AG04450 (cell line): ENCODE data around the gene ANKS1B. TPM values are rescaled to one million over a fixed set of nuclear protein-coding genes. Genes with fewer than 3 reads are reported as not detected.
A peak's percentile ranks its signal among the peaks of the same experiment; 100 is the strongest.

Experiments
- CTCF ChIA-PET: fragments of 300-600, 350-600 bp; formaldehyde crosslinking; extraction: SDS; loops from one replicate; lab custom pipeline; 2022; ENCODE audit warnings: antibody characterized with exemption, inconsistent platforms; lab: Charles Lee
- POLR2A ChIA-PET: fragments of 350-600 bp; formaldehyde crosslinking; extraction: SDS; loops from one replicate; lab custom pipeline; 2021; ENCODE audit warnings: antibody characterized with exemption, inconsistent platforms; lab: Yijun Ruan, JAX
- DNase-seq: peaks from one replicate; pipeline ENCODE4 v3.0.0-alpha.2; 2011; ENCODE audit warnings: low read depth, low spot score
- H3K27ac ChIP-seq: one replicate; pipeline ENCODE4 v1.5.1; 2012; ENCODE audit warnings: low read depth, low read length, control low read depth
- H3K27me3 ChIP-seq: one replicate; pipeline ENCODE4 v1.6.0; 2012; ENCODE audit warnings: low read length; ENCODE audit not compliant: control insufficient read depth, insufficient read depth
- H3K4me3 ChIP-seq: 2 replicates; pipeline ENCODE4 v1.5.1; 2011; ENCODE audit warnings: mild to moderate bottlenecking, low read depth, low read length, control low read depth
- H3K9me3 ChIP-seq: 2 replicates; pipeline ENCODE4 v1.5.1; 2012; ENCODE audit warnings: low read length; ENCODE audit not compliant: control insufficient read depth, insufficient read depth
- CTCF ChIP-seq: IDR thresholded peaks from 2 replicates; pipeline ENCODE4 v1.5.1; 2011; ENCODE audit warnings: low read depth, low read length, control low read depth, inconsistent platforms
- polyA plus RNA-seq: library from polyadenylated mRNA; depleted of rRNA; stranded (reverse); fragments of >200 nt; gene quantifications from 2 replicates; pipeline ENCODE4 v1.2.3, GENCODE V29; 2011

The ANKS1B gene
- polyA plus RNA-seq, 1 experiment: 0.22 TPM

- 0 out of 2 replicates have a peak, but pooled peaks have one; percentile 20 for TF ChIP-seq CTCF
- CTCF ChIA-PET: interaction anchor here (0.7 to 2.5 kb wide), 7 partner anchors 10 to 618 kb away, joined by 4 to 45 read pairs (median 6); no protein-coding TSS in a partner anchor
Observed at GRCh38 chr12:99658671-99659349, 325.9 kb downstream of the ANKS1B start.

DNA sequence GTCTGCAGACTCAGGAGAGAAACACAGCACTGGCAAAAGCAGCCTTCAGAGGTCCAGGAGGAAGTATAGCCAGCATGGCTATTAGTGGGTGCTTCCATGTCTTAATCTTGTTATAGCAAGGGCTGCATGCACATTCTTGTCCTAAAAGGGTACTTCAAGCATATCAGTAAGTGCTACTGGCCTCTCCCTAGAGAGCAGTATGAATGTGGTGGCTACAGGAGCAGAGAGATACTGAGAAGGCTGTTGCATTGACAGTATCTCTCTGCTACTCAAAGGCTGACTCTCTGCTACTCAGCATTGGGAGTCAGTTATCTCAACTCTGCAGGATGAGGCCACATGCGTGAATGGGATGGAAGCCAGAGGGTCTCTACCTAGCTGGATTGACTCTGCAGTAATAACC is 335.2 kb downstream of the ANKS1B start:
- Histone ChIP-seq H3K27ac (no peak overlapping the region), H3K27me3 (no peaks in the 10 kb centered on the region), H3K4me3 (no peak overlapping the region), H3K9me3 (no peaks in the 10 kb centered on the region)
- TF ChIP-seq CTCF: no peak
- POLR2A ChIA-PET: no interaction called here
- no peak for DNase-seq
- CTCF ChIA-PET: no interaction called here

More at GRCh38 chr12:99658671-99659349, 325.9 kb downstream of the ANKS1B start:
- no peak for DNase-seq
- H3K4me3 ChIP-seq: no peak overlapping the region
- POLR2A ChIA-PET: no interaction called here
- H3K27ac ChIP-seq: no peak overlapping the region
- no peaks in the 10 kb centered on the region for H3K27me3 ChIP-seq
- no peaks in the 10 kb centered on the region for H3K9me3 ChIP-seq

- CTCF ChIA-PET: no interaction called here
- DNase-seq: no peak
- POLR2A ChIA-PET: no interaction called here
- H3K9me3 ChIP-seq: no peaks in the 10 kb centered on the region
- no peak overlapping the region for H3K27ac ChIP-seq
- TF ChIP-seq CTCF: no peak
- H3K4me3 ChIP-seq: no peak overlapping the region
- H3K27me3 ChIP-seq: no peaks in the 10 kb centered on the region
Observed at GRCh38 chr12:99648183-99648582, 336.6 kb downstream of the ANKS1B start.

DNA sequence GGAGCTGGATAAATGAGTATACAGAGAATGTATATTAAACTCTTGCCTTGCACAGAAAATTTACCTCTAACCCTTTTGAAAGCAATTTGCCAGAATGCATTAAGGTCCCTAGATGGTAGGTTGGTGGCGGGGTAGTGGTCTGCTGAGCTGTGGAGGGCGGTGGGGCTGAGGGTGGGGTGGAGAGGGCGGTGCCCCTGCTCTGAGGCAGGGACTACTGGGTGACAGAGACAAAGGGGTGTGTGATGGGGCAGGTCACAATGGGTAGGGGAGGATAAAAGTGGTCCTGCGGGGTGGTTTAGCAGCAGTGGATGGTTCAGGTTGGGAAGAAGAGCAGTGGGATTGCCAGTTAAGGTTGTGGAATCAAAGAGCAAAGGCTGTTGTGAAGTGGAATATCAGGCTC is 337.3 kb downstream of the ANKS1B start, which contains the start of gene GARIN6:
TSS of gene GARIN6 (plus strand) at position 301 of the 400 bp plus-strand sequence. CDS start 422 bp downstream, outside the sequence.
- CTCF ChIA-PET: no interaction called here
- no peak within 1 kb of the TSS for H3K27ac ChIP-seq
- no peaks in the 10 kb centered on the region for H3K27me3 ChIP-seq
- POLR2A ChIA-PET: no interaction called here
- H3K4me3 ChIP-seq: no peak within 1 kb of the TSS
- H3K9me3 ChIP-seq: no peaks in the 10 kb centered on the region
- TF ChIP-seq CTCF: no peak
- DNase-seq: no peak

GRCh38 chr12:99644629-99645028 is 340.1 kb downstream of the ANKS1B start:
- POLR2A ChIA-PET: no interaction called here
- Histone ChIP-seq H3K27ac (no peak overlapping the region), H3K27me3 (no peaks in the 10 kb centered on the region), H3K4me3 (no peak overlapping the region), H3K9me3 (no peaks in the 10 kb centered on the region)
- DNase-seq: no peak
- no peak for TF ChIP-seq CTCF
- CTCF ChIA-PET: no interaction called here
